SJSA1 (cell line): ENCODE measurements around the gene PTOV1. TPM values are rescaled to one million over a fixed set of nuclear protein-coding genes. Genes with fewer than 3 reads are reported as not detected.
A peak's percentile ranks its signal among the peaks of the same experiment; 100 is the strongest.

ENCODE experiments used
- DNase-seq, 2 experiments: peaks; one replicate each; pipeline ENCODE4 v3.0.0-alpha.2; 2015 to 2020; ENCODE audit warnings: low spot score in 2 of 2, low read depth in 1 of 2
- H3K27ac ChIP-seq: fragments of 250-450 bp; sonication (Bioruptor Pico); 2 replicates; pipeline ENCODE4 v1.5.1; 2020; ENCODE audit warnings: mild to moderate bottlenecking, moderate library complexity
- H3K27me3 ChIP-seq: fragments of 250-450 bp; sonication (Bioruptor Pico); replicated peaks from 2 replicates; pipeline ENCODE4 v1.5.1; 2020; ENCODE audit warnings: mild to moderate bottlenecking, moderate library complexity
- H3K36me3 ChIP-seq: fragments of 250-450 bp; sonication (Bioruptor Pico); 2 replicates; pipeline ENCODE4 v1.5.1; 2020; ENCODE audit warnings: mild to moderate bottlenecking
- H3K4me1 ChIP-seq: fragments of 250-450 bp; sonication (Bioruptor Pico); replicated peaks from 2 replicates; pipeline ENCODE4 v1.6.1; 2021; ENCODE audit warnings: mild to moderate bottlenecking
- H3K4me3 ChIP-seq: fragments of 250-450 bp; sonication (Bioruptor Pico); 2 replicates; pipeline ENCODE4 v1.5.1; 2020; ENCODE audit warnings: mild to moderate bottlenecking
- H3K9me3 ChIP-seq: fragments of 250-450 bp; sonication (Bioruptor Pico); replicated peaks from 2 replicates; pipeline ENCODE4 v1.5.1; 2020; ENCODE audit warnings: mild to moderate bottlenecking
- total RNA-seq: library from RNA; depleted of rRNA; stranded (reverse); fragments of >200 nt; shearing (Covaris generic); gene quantifications from 2 replicates; pipeline ENCODE4 v1.2.3, GENCODE V29; 2014

PTOV1 gene
- total RNA-seq, 1 experiment from 2014 or later, result 98.0 TPM

- Histone ChIP-seq H3K27me3 (no peaks in the 10 kb centered on the region), H3K27ac (no peak overlapping the region), H3K4me3 (no peak overlapping the region), H3K4me1 (peaks cover 42% of the 10 kb centered on the region), H3K36me3 (peaks cover 71% of the 10 kb centered on the region), H3K9me3 (no peaks in the 10 kb centered on the region)
- DNase-seq, result no peak
Measured at GRCh38 chr19:49862391-49863253, 11.7 kb downstream of the PTOV1 start.

- H3K27me3 ChIP-seq, result no peaks in the 10 kb centered on the region
- peaks cover 38% of the 10 kb centered on the region for H3K4me1 ChIP-seq
- no peak overlapping the region for H3K4me3 ChIP-seq
- H3K36me3 ChIP-seq, result peaks cover 63% of the 10 kb centered on the region
- H3K9me3 ChIP-seq, result no peaks in the 10 kb centered on the region
- DNase-seq, result no peak
- H3K27ac ChIP-seq, result no peak overlapping the region
Measured at GRCh38 chr19:49863254-49863934, 12.4 kb downstream of the PTOV1 start.

- Histone ChIP-seq H3K36me3 (peaks cover 58% of the 10 kb centered on the region), H3K27ac (no peak overlapping the region), H3K4me3 (no peak overlapping the region), H3K4me1 (peaks cover 34% of the 10 kb centered on the region), H3K27me3 (no peaks in the 10 kb centered on the region), H3K9me3 (no peaks in the 10 kb centered on the region)
- no peak for DNase-seq
Measured at GRCh38 chr19:49863935-49864320, 13.0 kb downstream of the PTOV1 start.

- Histone ChIP-seq H3K4me1 (peaks cover 29% of the 10 kb centered on the region), H3K9me3 (no peaks in the 10 kb centered on the region), H3K4me3 (no peak overlapping the region), H3K27me3 (no peaks in the 10 kb centered on the region), H3K27ac (no peak overlapping the region), H3K36me3 (peaks cover 50% of the 10 kb centered on the region)
- no peak for DNase-seq
Measured at GRCh38 chr19:49864890-49865289, 13.9 kb downstream of the PTOV1 start.

- peaks cover 40% of the 10 kb centered on the region for H3K36me3 ChIP-seq
- H3K27ac ChIP-seq, result peak within 1 kb of the TSS; percentile 76
- H3K27me3 ChIP-seq, result no peaks in the 10 kb centered on the region
- H3K4me3 ChIP-seq, result peak within 1 kb of the TSS; percentile 78
- H3K4me1 ChIP-seq, result peaks cover 30% of the 10 kb centered on the region
- no peaks in the 10 kb centered on the region for H3K9me3 ChIP-seq
- peak; percentile 90 to 98 for DNase-seq
Measured at GRCh38 chr19:49866933-49867782, 16.2 kb downstream of the PTOV1 start, which contains the start of gene PNKP. Gene PNKP (minus strand): TSS chr19:49867576. CDS start chr19:49867204, 372 bp downstream.

- Histone ChIP-seq H3K36me3 (peaks cover 22% of the 10 kb centered on the region), H3K4me1 (peaks cover 30% of the 10 kb centered on the region), H3K27ac (no peak overlapping the region), H3K4me3 (peak overlapping the region; percentile 22), H3K9me3 (no peaks in the 10 kb centered on the region), H3K27me3 (no peaks in the 10 kb centered on the region)
- no peak for DNase-seq
Measured at GRCh38 chr19:49869009-49869483, 18.1 kb downstream of the PTOV1 start.

- Histone ChIP-seq H3K9me3 (no peaks in the 10 kb centered on the region), H3K4me3 (peak overlapping the region; percentile 48), H3K4me1 (peaks cover 30% of the 10 kb centered on the region), H3K27ac (peak overlapping the region; percentile 23), H3K36me3 (peaks cover 19% of the 10 kb centered on the region), H3K27me3 (no peaks in the 10 kb centered on the region)
- peak; percentile 97 to 99 for DNase-seq
Measured at GRCh38 chr19:49869484-49870308, 18.7 kb downstream of the PTOV1 start.

- Histone ChIP-seq H3K9me3 (no peaks in the 10 kb centered on the region), H3K4me1 (peaks cover 29% of the 10 kb centered on the region), H3K36me3 (peaks cover 14% of the 10 kb centered on the region; the same call in 1 of the 2 replicates), H3K4me3 (peak overlapping the region; percentile 48), H3K27me3 (no peaks in the 10 kb centered on the region), H3K27ac (0 out of 2 replicates have a peak overlapping the region, but pooled peaks have one; percentile 23)
- DNase-seq, result no peak
Measured at GRCh38 chr19:49870309-49870901, 19.4 kb downstream of the PTOV1 start.

- H3K4me1 ChIP-seq, result peaks cover 25% of the 10 kb centered on the region
- H3K27me3 ChIP-seq, result no peaks in the 10 kb centered on the region
- H3K4me3 ChIP-seq, result no peak overlapping the region
- H3K36me3 ChIP-seq, result peaks cover 17% of the 10 kb centered on the region
- DNase-seq, result no peak
- H3K27ac ChIP-seq, result no peak overlapping the region
- H3K9me3 ChIP-seq, result no peaks in the 10 kb centered on the region
Measured at GRCh38 chr19:49871349-49871985, 20.5 kb downstream of the PTOV1 start.

- peaks cover 22% of the 10 kb centered on the region for H3K4me1 ChIP-seq
- no peak overlapping the region for H3K4me3 ChIP-seq
- no peak overlapping the region for H3K27ac ChIP-seq
- no peaks in the 10 kb centered on the region for H3K27me3 ChIP-seq
- no peak for DNase-seq
- no peaks in the 10 kb centered on the region for H3K9me3 ChIP-seq
- H3K36me3 ChIP-seq, result peaks cover 17% of the 10 kb centered on the region
Measured at GRCh38 chr19:49872245-49873128, 21.5 kb downstream of the PTOV1 start.

- Histone ChIP-seq H3K36me3 (peaks cover 17% of the 10 kb centered on the region), H3K9me3 (no peaks in the 10 kb centered on the region), H3K4me3 (no peak overlapping the region), H3K4me1 (peaks cover 20% of the 10 kb centered on the region), H3K27ac (no peak overlapping the region), H3K27me3 (no peaks in the 10 kb centered on the region)
- no peak for DNase-seq
Measured at GRCh38 chr19:49873129-49873521, 22.2 kb downstream of the PTOV1 start.
